H1 (cell line): ENCODE data around the gene ZNF660. TPM values are rescaled to one million over a fixed set of nuclear protein-coding genes. Genes with fewer than 3 reads are reported as not detected.
A peak's percentile ranks its signal among the peaks of the same experiment; 100 is the strongest.

Experiments
- CTCF ChIA-PET: fragments of 300-600 bp; sonication (Branson Sonifier 250); formaldehyde crosslinking; loops from one replicate; lab custom pipeline; 2021; ENCODE audit not compliant: partially characterized antibody; lab: Charles Lee
- POLR2A ChIA-PET: fragments of 300-600 bp; sonication (Branson Sonifier 250); formaldehyde crosslinking; loops from one replicate; lab custom pipeline; 2021; ENCODE audit warnings: inconsistent platforms; ENCODE audit not compliant: partially characterized antibody; lab: Charles Lee
- DNase-seq, 2 experiments: peaks; one replicate each; pipeline versions ENCODE4 v3.0.0 to v3.0.0-alpha.2; 2010 to 2022; ENCODE audit warnings: low spot score in 2 of 2, low read depth in 1 of 2, mixed read lengths in 1 of 2
- FAIRE-seq: peaks from 2 replicates; lab custom pipeline; 2011; peaks lifted over from hg19 to GRCh38; lab: Jason Lieb, UNC
- H2AFZ ChIP-seq: 2 replicates; pipeline ENCODE4 v1.8.1; 2012; ENCODE audit warnings: low read length, inconsistent platforms
- H2AK5ac ChIP-seq: 2 replicates; pipeline ENCODE4 v1.6.1; 2013; ENCODE audit warnings: low read depth, low read length
- H2BK120ac ChIP-seq: replicated peaks from 2 replicates; pipeline ENCODE3; 2013; ENCODE audit warnings: low read depth, low read length, inconsistent platforms
- H2BK12ac ChIP-seq: 2 replicates; pipeline ENCODE4 v1.6.1; 2013; ENCODE audit warnings: low read depth, low read length
- H2BK15ac ChIP-seq: 2 replicates; pipeline ENCODE4 v1.6.1; 2013; ENCODE audit warnings: low read length
- H2BK20ac ChIP-seq: 2 replicates; pipeline ENCODE4 v1.6.1; 2013; ENCODE audit warnings: low read length
- H2BK5ac ChIP-seq: 2 replicates; pipeline ENCODE4 v1.6.1; 2013; ENCODE audit warnings: low read depth, low read length
- H3K14ac ChIP-seq: 2 replicates; pipeline ENCODE4 v1.6.1; 2013; ENCODE audit warnings: inconsistent platforms; ENCODE audit not compliant: insufficient read length
- H3K18ac ChIP-seq: 2 replicates; pipeline ENCODE4 v1.6.1; 2013; ENCODE audit warnings: low read length; ENCODE audit errors: extremely low read depth
- H3K23ac ChIP-seq: 2 replicates; pipeline ENCODE4 v1.6.1; 2013; ENCODE audit warnings: inconsistent platforms; ENCODE audit not compliant: insufficient read length
- H3K23me2 ChIP-seq: 2 replicates; pipeline ENCODE4 v1.6.1; 2013; ENCODE audit warnings: low read depth, low read length
- H3K27ac ChIP-seq: 2 replicates; pipeline ENCODE4 v1.6.1; 2011; ENCODE audit warnings: low read depth, low read length, inconsistent platforms
- H3K27me3 ChIP-seq, 4 experiments: replicated peaks in 1 of 4; 1 replicate in 1 of 4; 2 replicates in 3 of 4; pipeline versions ENCODE4 v1.6.1 to v1.8.1; 2011 to 2013; ENCODE audit warnings: low read length in 3 of 4, mild to moderate bottlenecking in 3 of 4, inconsistent platforms in 2 of 4, mixed read lengths in 2 of 4, moderate library complexity in 1 of 4; ENCODE audit not compliant: control insufficient read depth in 3 of 4, insufficient read depth in 3 of 4; ENCODE audit errors: extremely low read depth in 1 of 4
- H3K36me3 ChIP-seq, 4 experiments: 2 replicates each; pipeline versions ENCODE4 v1.6.1 to v1.8.1; 2011 to 2013; ENCODE audit warnings: mild to moderate bottlenecking in 4 of 4, low read length in 3 of 4, moderate library complexity in 2 of 4, control low read depth in 1 of 4, inconsistent platforms in 1 of 4; ENCODE audit not compliant: insufficient read depth in 4 of 4, control insufficient read depth in 2 of 4
- H3K4ac ChIP-seq: replicated peaks from 2 replicates; pipeline ENCODE3; 2013; ENCODE audit warnings: low read length, low read depth, mixed read lengths, inconsistent platforms; ENCODE audit not compliant: insufficient read length
- H3K4me1 ChIP-seq, 4 experiments: replicated peaks in 1 of 4; 1 replicate in 1 of 4; 2 replicates in 3 of 4; pipeline versions ENCODE4 v1.6.1 to v1.8.1; 2011 to 2013; ENCODE audit warnings: low read length in 3 of 4, inconsistent platforms in 2 of 4, mixed read lengths in 1 of 4; ENCODE audit not compliant: insufficient read depth in 4 of 4, control insufficient read depth in 3 of 4
- H3K4me2 ChIP-seq, 2 experiments: 2 replicates each; pipeline versions ENCODE4 v1.6.1 to v1.8.1; 2011 to 2013; ENCODE audit warnings: low read depth in 2 of 2, low read length in 2 of 2, control low read depth in 1 of 2, inconsistent platforms in 1 of 2, mild to moderate bottlenecking in 1 of 2; ENCODE audit not compliant: insufficient read depth in 1 of 2
- H3K4me3 ChIP-seq, 4 experiments: fragments of 200-600, 300-600 bp in 1 of 4; sonication (generic), shearing (Covaris generic), sonication (Bioruptor Twin) in 1 of 4; 2 replicates each; pipeline versions ENCODE4 v1.5.1 to v1.8.1; 2011 to 2016; ENCODE audit warnings: low read length in 4 of 4, low read depth in 3 of 4, control low read depth in 2 of 4, inconsistent platforms in 2 of 4, mild to moderate bottlenecking in 2 of 4, mixed read lengths in 1 of 4, moderate library complexity in 1 of 4; ENCODE audit not compliant: insufficient read depth in 2 of 4; ENCODE audit errors: extremely low read depth in 1 of 4
- H3K56ac ChIP-seq: replicated peaks from 2 replicates; pipeline ENCODE3; 2013; ENCODE audit warnings: low read depth, mild to moderate bottlenecking, mixed read lengths, low read length, inconsistent platforms; ENCODE audit not compliant: insufficient read length
- H3K79me1 ChIP-seq: 2 replicates; pipeline ENCODE4 v1.6.1; 2013; ENCODE audit warnings: low read depth, low read length, control low read depth
- H3K79me2 ChIP-seq, 2 experiments: 2 replicates each; pipeline versions ENCODE4 v1.6.1 to v1.8.1; 2012 to 2013; ENCODE audit warnings: low read length in 2 of 2, mild to moderate bottlenecking in 2 of 2, inconsistent platforms in 1 of 2; ENCODE audit not compliant: insufficient read depth in 2 of 2, control insufficient read depth in 1 of 2
- H3K9ac ChIP-seq, 4 experiments: replicated peaks in 1 of 4; 1 replicate in 1 of 4; 2 replicates in 3 of 4; pipeline versions ENCODE4 v1.6.1 to v1.8.1; 2011 to 2013; ENCODE audit warnings: low read depth in 3 of 4, low read length in 3 of 4, control low read depth in 2 of 4, mild to moderate bottlenecking in 2 of 4, moderate library complexity in 2 of 4, inconsistent platforms in 1 of 4; ENCODE audit errors: extremely low read depth in 1 of 4
- H3K9me3 ChIP-seq, 2 experiments: 2 replicates each; pipeline versions ENCODE4 v1.6.1 to v1.8.1; 2012 to 2013; ENCODE audit warnings: mild to moderate bottlenecking in 2 of 2, moderate library complexity in 2 of 2, control low read depth in 1 of 2, inconsistent platforms in 1 of 2, low read depth in 1 of 2, low read length in 1 of 2, mixed read lengths in 1 of 2; ENCODE audit not compliant: insufficient read depth in 2 of 2
- H4K20me1 ChIP-seq, 2 experiments: replicated peaks in 1 of 2; 2 replicates each; pipeline versions ENCODE3 to v1.8.1; 2011 to 2013; ENCODE audit warnings: inconsistent platforms in 2 of 2, low read length in 2 of 2, mild to moderate bottlenecking in 1 of 2; ENCODE audit not compliant: insufficient read depth in 2 of 2, control insufficient read depth in 1 of 2
- H4K5ac ChIP-seq: 2 replicates; pipeline ENCODE4 v1.6.1; 2013; ENCODE audit warnings: low read length, low read depth, mixed read lengths, inconsistent platforms; ENCODE audit not compliant: insufficient read length
- H4K8ac ChIP-seq: 2 replicates; pipeline ENCODE4 v1.8.0; 2013; ENCODE audit warnings: mild to moderate bottlenecking, moderate library complexity, low read length, inconsistent platforms; ENCODE audit not compliant: insufficient read depth; ENCODE audit errors: extremely low read depth
- H4K91ac ChIP-seq: replicated peaks from 2 replicates; pipeline ENCODE3; 2013; ENCODE audit warnings: low read length, mixed read lengths, inconsistent platforms; ENCODE audit not compliant: insufficient read length
- BCL11A ChIP-seq, 2 experiments: IDR thresholded peaks; one replicate each; pipeline ENCODE4 v1.6.1; 2011; ENCODE audit warnings: low read depth in 2 of 2, low read length in 2 of 2, mild to moderate bottlenecking in 2 of 2
- CTCF ChIP-seq, 3 experiments: IDR thresholded peaks; 1 replicate in 2 of 3; 2 replicates in 1 of 3; pipeline versions ENCODE4 v1.5.1 to v1.6.1; 2011; ENCODE audit warnings: low read length in 3 of 3, mild to moderate bottlenecking in 3 of 3, inconsistent platforms in 2 of 3, low read depth in 1 of 3, moderate library complexity in 1 of 3; ENCODE audit not compliant: insufficient read depth in 1 of 3; ENCODE audit errors: control extremely low read depth in 1 of 3
- FOSL1 ChIP-seq: IDR thresholded peaks from 2 replicates; pipeline ENCODE4 v1.6.1; 2011; ENCODE audit warnings: mild to moderate bottlenecking, low read depth, low read length, moderate library complexity; ENCODE audit not compliant: insufficient read depth
- HDAC6 ChIP-seq: IDR thresholded peaks from one replicate; pipeline ENCODE4 v1.7.1; 2012; ENCODE audit warnings: low read depth, mild to moderate bottlenecking, inconsistent platforms, low read length, moderate library complexity
- KDM1A ChIP-seq: fragments of 200-600, 300-600 bp; sonication (generic); IDR thresholded peaks from 2 replicates; pipeline ENCODE4 v1.7.1; 2016; ENCODE audit warnings: mild to moderate bottlenecking, low read length, borderline replicate concordance
- MAFK ChIP-seq: IDR thresholded peaks from 2 replicates; pipeline ENCODE4 v1.6.1; 2012; ENCODE audit warnings: low read depth, mild to moderate bottlenecking, improper control_type of control experiment, low read length
- NRF1 ChIP-seq: IDR thresholded peaks from 2 replicates; pipeline ENCODE4 v1.6.1; 2011; ENCODE audit warnings: mild to moderate bottlenecking, low read depth, low read length, improper control_type of control experiment
- YY1 ChIP-seq: IDR thresholded peaks from 2 replicates; pipeline ENCODE4 v1.6.1; 2011; ENCODE audit warnings: low read depth, mild to moderate bottlenecking, low read length
- WGBS, 2 experiments: shearing (Covaris generic) in 1 of 2; methylation state at CpG; one replicate each; pipeline versions ENCODE4 v1.1.6 to v1.1.7; 2013 to 2015; ENCODE audit warnings: low lambda C conversion rate in 2 of 2, mixed read lengths in 2 of 2, inconsistent platforms in 1 of 2, low coverage in 1 of 2, missing lambda C conversion rate in 1 of 2; ENCODE audit not compliant: insufficient replicate concordance in 2 of 2, insufficient coverage in 1 of 2, insufficient read length in 1 of 2; ENCODE audit errors: extremely low coverage in 1 of 2, missing lambda C conversion rate in 1 of 2; 5-methylcytosine and 5-hydroxymethylcytosine counted together
- polyA plus RNA-seq, 7 experiments: library from polyadenylated mRNA; depleted of rRNA in 3 of 7; stranded (reverse) in 5 of 7; unstranded in 2 of 7; fragments of >200 nt in 5 of 7; fragments of 200-250 nt in 2 of 7; gene quantifications; 1 replicate in 5 of 7; 2 replicates in 1 of 7; 4 replicates in 1 of 7; pipeline versions ENCODE4 v1.2.1 to v1.2.3, GENCODE V29; 2011 to 2013; ENCODE audit warnings: missing spikeins in 2 of 7, mixed read lengths in 2 of 7
- total RNA-seq: library from RNA; stranded (reverse); fragmentation: NEBNext Ultra II Directional; extraction: Animal tissue kit (Norgen Biotek cat#: 25700); gene quantifications from 2 replicates; pipeline ENCODE4 v1.2.1, GENCODE V29; 2021

Gene ZNF660
- total and polyA plus RNA-seq, 2 of the 8 experiments (the other 6 are each of a cell fraction or from before 2014, with no cell fraction given), result 3.1 to 13.0 TPM

GRCh38 chr3:44648564-44649229, 63.9 kb downstream of the ZNF660 start, which contains the start of gene ZNF35:
ZNF35 (plus strand) TSS chr3:44648732; CDS start chr3:44651068, 2,336 bp downstream.
- H2BK120ac ChIP-seq, result no peak within 1 kb of the TSS
- peaks cover 2 to 34% (median 26%) of the 10 kb centered on the region in 4 experiments for H3K36me3 ChIP-seq
- peak within 1 kb of the TSS; percentile 87 to 97 (median 90) for H3K4me3 ChIP-seq
- peak within 1 kb of the TSS; percentile 62 for H3K56ac ChIP-seq
- FAIRE-seq (peak; percentile 81), DNase-seq (peak; percentile 77 to 86)
- H3K79me2 ChIP-seq, result peaks cover 0 to 16% of the 10 kb centered on the region in 2 experiments; a peak in 2 of 4 replicates
- peaks cover 7% of the 10 kb centered on the region in 2 experiments for H3K9me3 ChIP-seq
- H3K9ac ChIP-seq, result peak within 1 kb of the TSS; percentile 66 to 81 (median 68)
- no peak within 1 kb of the TSS for H3K23ac ChIP-seq
- CTCF ChIA-PET, result interaction anchor here (0.8 kb wide), 1 partner anchor 116 kb away, joined by 4 read pairs; no protein-coding TSS in a partner anchor
- POLR2A ChIA-PET, result interaction anchor here (0.8 to 1.8 kb wide), 12 partner anchors 9 to 113 kb away, joined by 3 to 20 read pairs (median 4); partner anchors contain the start of genes KIAA1143, KIF15, ZNF197 and ZNF501
- WGBS, 2 experiments, result 4% methylated on average over 35 of the region's 37 CpGs; no CpG with 5 or more reads in 1 of the 2 experiments
- no peak within 1 kb of the TSS for H2BK20ac ChIP-seq
- no peak within 1 kb of the TSS for H3K4ac ChIP-seq
- H3K14ac ChIP-seq, result no peak within 1 kb of the TSS
- no peak within 1 kb of the TSS for H4K91ac ChIP-seq
- no peak within 1 kb of the TSS for H4K5ac ChIP-seq
- no peak within 1 kb of the TSS for H2BK12ac ChIP-seq
- H3K23me2 ChIP-seq, result no peaks in the 10 kb centered on the region
- H4K8ac ChIP-seq, result peak within 1 kb of the TSS; percentile 91; the same call in 1 of the 2 replicates
- H3K4me1 ChIP-seq, result no peaks in the 10 kb centered on the region
- H2BK15ac ChIP-seq, result no peak within 1 kb of the TSS
- peak within 1 kb of the TSS; percentile 61; the same call in 1 of the 2 replicates for H3K27ac ChIP-seq
- H3K4me2 ChIP-seq, result peak within 1 kb of the TSS; percentile 43 to 83
- 0 out of 2 replicates have a peak within 1 kb of the TSS, but pooled peaks have one; percentile 36 for H2AFZ ChIP-seq
- no peak within 1 kb of the TSS for H2BK5ac ChIP-seq
- no peaks in the 10 kb centered on the region for H4K20me1 ChIP-seq
- H2AK5ac ChIP-seq, result no peak within 1 kb of the TSS
- H3K79me1 ChIP-seq, result no peaks in the 10 kb centered on the region; the same call in 1 of the 2 replicates
- H3K27me3 ChIP-seq, result no peaks in the 10 kb centered on the region
- no peak within 1 kb of the TSS for H3K18ac ChIP-seq
- no peak for TF ChIP-seq NRF1
- TF ChIP-seq BCL11A (IDR thresholded peaks at IDR 0.05; ENCODE audit: low read depth in 2 of 2, low read length in 2 of 2), result no peak
- no peak for TF ChIP-seq FOSL1
- peak; percentile 70; the same call in 1 of the 2 replicates for TF ChIP-seq YY1
- no peak for TF ChIP-seq MAFK
- TF ChIP-seq CTCF (IDR thresholded peaks at IDR 0.05; ENCODE audit: control extremely low read depth in 1 of 3, insufficient read depth in 1 of 3, low read depth in 1 of 3, low read length in 3 of 3), result no peak; a peak in 1 of 4 replicates
- TF ChIP-seq KDM1A, result no peak
- TF ChIP-seq HDAC6, result no peak
